ENCODE data around the gene ADSS2.

GRCh38 chr1:244383278-244383884, 68.3 kb downstream of the ADSS2 start:
- TF ChIP-seq CTCF (IDR thresholded peaks at IDR 0.05; ENCODE audit: insufficient read depth, low read length) (no peak), POLR2AphosphoS5 (IDR thresholded peaks at IDR 0.05; ENCODE audit: low read depth) (no peak)
- TF ChIP-seq, protein P1, sequence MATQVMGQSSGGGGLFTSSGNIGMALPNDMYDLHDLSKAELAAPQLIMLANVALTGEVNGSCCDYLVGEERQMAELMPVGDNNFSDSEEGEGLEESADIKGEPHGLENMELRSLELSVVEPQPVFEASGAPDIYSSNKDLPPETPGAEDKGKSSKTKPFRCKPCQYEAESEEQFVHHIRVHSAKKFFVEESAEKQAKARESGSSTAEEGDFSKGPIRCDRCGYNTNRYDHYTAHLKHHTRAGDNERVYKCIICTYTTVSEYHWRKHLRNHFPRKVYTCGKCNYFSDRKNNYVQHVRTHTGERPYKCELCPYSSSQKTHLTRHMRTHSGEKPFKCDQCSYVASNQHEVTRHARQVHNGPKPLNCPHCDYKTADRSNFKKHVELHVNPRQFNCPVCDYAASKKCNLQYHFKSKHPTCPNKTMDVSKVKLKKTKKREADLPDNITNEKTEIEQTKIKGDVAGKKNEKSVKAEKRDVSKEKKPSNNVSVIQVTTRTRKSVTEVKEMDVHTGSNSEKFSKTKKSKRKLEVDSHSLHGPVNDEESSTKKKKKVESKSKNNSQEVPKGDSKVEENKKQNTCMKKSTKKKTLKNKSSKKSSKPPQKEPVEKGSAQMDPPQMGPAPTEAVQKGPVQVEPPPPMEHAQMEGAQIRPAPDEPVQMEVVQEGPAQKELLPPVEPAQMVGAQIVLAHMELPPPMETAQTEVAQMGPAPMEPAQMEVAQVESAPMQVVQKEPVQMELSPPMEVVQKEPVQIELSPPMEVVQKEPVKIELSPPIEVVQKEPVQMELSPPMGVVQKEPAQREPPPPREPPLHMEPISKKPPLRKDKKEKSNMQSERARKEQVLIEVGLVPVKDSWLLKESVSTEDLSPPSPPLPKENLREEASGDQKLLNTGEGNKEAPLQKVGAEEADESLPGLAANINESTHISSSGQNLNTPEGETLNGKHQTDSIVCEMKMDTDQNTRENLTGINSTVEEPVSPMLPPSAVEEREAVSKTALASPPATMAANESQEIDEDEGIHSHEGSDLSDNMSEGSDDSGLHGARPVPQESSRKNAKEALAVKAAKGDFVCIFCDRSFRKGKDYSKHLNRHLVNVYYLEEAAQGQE (IDR thresholded peaks at IDR 0.05; ENCODE audit: insufficient replicate concordance, low read depth) = no peak
